IMR-90 (cell line): ENCODE results near the gene PTCD2. TPM values are rescaled to one million over a fixed set of nuclear protein-coding genes. Genes with fewer than 3 reads are reported as not detected.

Experiments
- ATAC-seq: fragments of 200-7000 bp; cut with Tn5 transposase; 2 replicates; pipeline ENCODE4 v1.9.1; 2020; ENCODE audit warnings: low read depth, mild to moderate bottlenecking, moderate library complexity
- BruUV-seq: library from RNA; stranded (reverse); fragments of 400-500 nt; replicated peaks from 2 replicates; lab custom pipeline; 2021; lab: Mats Ljungman, UMichigan
- CTCF ChIA-PET: fragments of 300-600 bp; formaldehyde crosslinking; extraction: SDS; loops from one replicate; lab custom pipeline; 2021; ENCODE audit warnings: antibody characterized with exemption; lab: Yijun Ruan, JAX
- POLR2A ChIA-PET: fragments of 300-600 bp; sonication (Branson Sonifier 250); formaldehyde crosslinking; loops from one replicate; lab custom pipeline; 2022; ENCODE audit warnings: antibody characterized with exemption; ENCODE audit not compliant: unreplicated experiment; lab: Charles Lee
- DNase-seq: peaks from one replicate; pipeline ENCODE4 v3.0.0; 2013
- H2AFZ ChIP-seq: replicated peaks from 2 replicates; pipeline ENCODE3; 2013; ENCODE audit warnings: low read length, mild to moderate bottlenecking; ENCODE audit not compliant: poor library complexity
- H2AK5ac ChIP-seq: 2 replicates; pipeline ENCODE4 v1.6.1; 2013; ENCODE audit warnings: low read depth, low read length, inconsistent platforms
- H2AK9ac ChIP-seq: replicated peaks from 2 replicates; pipeline ENCODE3; 2013; ENCODE audit warnings: mild to moderate bottlenecking, low read depth, low read length, moderate library complexity; ENCODE audit not compliant: poor library complexity
- H2BK120ac ChIP-seq: 2 replicates; pipeline ENCODE4 v1.6.1; 2013; ENCODE audit warnings: low read depth, low read length, inconsistent platforms
- H2BK15ac ChIP-seq: 3 replicates; pipeline ENCODE4 v1.6.1; 2013; ENCODE audit warnings: low read depth, low read length, inconsistent platforms
- H2BK20ac ChIP-seq: 2 replicates; pipeline ENCODE4 v1.6.1; 2013; ENCODE audit warnings: low read depth, mild to moderate bottlenecking, inconsistent platforms, low read length, moderate library complexity
- H2BK5ac ChIP-seq: 2 replicates; pipeline ENCODE4 v1.6.1; 2013; ENCODE audit warnings: mild to moderate bottlenecking, low read depth, low read length, inconsistent platforms; ENCODE audit not compliant: poor library complexity, severe bottlenecking
- H3K14ac ChIP-seq: replicated peaks from 2 replicates; pipeline ENCODE4 v1.6.1; 2013; ENCODE audit warnings: low read depth, low read length, inconsistent platforms
- H3K18ac ChIP-seq: 2 replicates; pipeline ENCODE4 v1.6.1; 2013; ENCODE audit warnings: low read depth, low read length, control low read depth
- H3K23ac ChIP-seq: 2 replicates; pipeline ENCODE4 v1.6.1; 2013; ENCODE audit warnings: low read depth, low read length, inconsistent platforms
- H3K27ac ChIP-seq: 2 replicates; pipeline ENCODE4 v1.5.1; 2013; ENCODE audit warnings: mild to moderate bottlenecking, control low read depth, low read length; ENCODE audit not compliant: insufficient read depth
- H3K27me3 ChIP-seq: 2 replicates; pipeline ENCODE4 v1.6.1; 2013; ENCODE audit warnings: low read length; ENCODE audit not compliant: control insufficient read depth, insufficient read depth
- H3K36me3 ChIP-seq: 2 replicates; pipeline ENCODE4 v1.6.1; 2013; ENCODE audit warnings: low read length, mixed read lengths; ENCODE audit not compliant: control insufficient read depth, insufficient read depth
- H3K4ac ChIP-seq: 2 replicates; pipeline ENCODE4 v1.6.1; 2013; ENCODE audit warnings: low read depth, low read length, inconsistent platforms
- H3K4me1 ChIP-seq: 2 replicates; pipeline ENCODE4 v1.6.1; 2013; ENCODE audit warnings: low read length, mixed read lengths; ENCODE audit not compliant: control insufficient read depth, insufficient read depth
- H3K4me2 ChIP-seq: 2 replicates; pipeline ENCODE4 v1.6.1; 2013; ENCODE audit warnings: low read depth, mild to moderate bottlenecking, control low read depth, low read length, moderate library complexity
- H3K4me3 ChIP-seq: 2 replicates; pipeline ENCODE4 v1.5.1; 2013; ENCODE audit warnings: low read depth, mild to moderate bottlenecking, control low read depth, low read length, moderate library complexity; ENCODE audit not compliant: insufficient read depth
- H3K56ac ChIP-seq: 2 replicates; pipeline ENCODE4 v1.6.1; 2013; ENCODE audit warnings: low read length, inconsistent platforms; ENCODE audit not compliant: insufficient read depth; ENCODE audit errors: extremely low read depth
- H3K79me1 ChIP-seq, 2 experiments: 2 replicates each; pipeline ENCODE4 v1.6.1; 2013; ENCODE audit warnings: low read length in 2 of 2, inconsistent platforms in 1 of 2, low read depth in 1 of 2
- H3K9ac ChIP-seq: 2 replicates; pipeline ENCODE4 v1.6.1; 2013; ENCODE audit warnings: low read depth, low read length, control low read depth
- H3K9me1 ChIP-seq: 2 replicates; pipeline ENCODE4 v1.6.1; 2013; ENCODE audit warnings: low read length, inconsistent platforms; ENCODE audit not compliant: insufficient read depth
- H3K9me3 ChIP-seq: 2 replicates; pipeline ENCODE4 v1.6.1; 2013; ENCODE audit warnings: low read length; ENCODE audit not compliant: control insufficient read depth, insufficient read depth
- H4K20me1 ChIP-seq: 2 replicates; pipeline ENCODE4 v1.6.1; 2013; ENCODE audit warnings: low read length, inconsistent platforms; ENCODE audit not compliant: insufficient read depth
- H4K5ac ChIP-seq: 2 replicates; pipeline ENCODE4 v1.6.1; 2013; ENCODE audit warnings: mild to moderate bottlenecking, low read depth, low read length, control low read depth
- H4K8ac ChIP-seq, 2 experiments: 2 replicates each; pipeline ENCODE4 v1.6.1; 2013; ENCODE audit warnings: low read depth in 2 of 2, low read length in 2 of 2, control low read depth in 1 of 2, inconsistent platforms in 1 of 2
- H4K91ac ChIP-seq: 2 replicates; pipeline ENCODE4 v1.6.1; 2013; ENCODE audit warnings: low read depth, low read length, inconsistent platforms; ENCODE audit not compliant: insufficient read depth
- BHLHE40 ChIP-seq: fragments of 150-350 bp; IDR thresholded peaks from 2 replicates; pipeline ENCODE4 v1.6.1; 2016; ENCODE audit warnings: mild to moderate bottlenecking, low read depth, low read length
- CEBPB ChIP-seq: IDR thresholded peaks from 2 replicates; pipeline ENCODE4 v1.6.1; 2012; ENCODE audit warnings: low read depth, low read length, improper control_type of control experiment
- CHD1 ChIP-seq: IDR thresholded peaks from 2 replicates; pipeline ENCODE4 v1.6.1; 2012; ENCODE audit warnings: low read depth, low read length, improper control_type of control experiment
- FOS ChIP-seq: fragments of 150-350 bp; IDR thresholded peaks from 2 replicates; pipeline ENCODE4 v1.6.1; 2016; ENCODE audit warnings: low read depth, low read length
- MAFK ChIP-seq: IDR thresholded peaks from 2 replicates; pipeline ENCODE4 v1.6.1; 2012; ENCODE audit warnings: low read depth, low read length, improper control_type of control experiment
- MAZ ChIP-seq: IDR thresholded peaks from 2 replicates; pipeline ENCODE4 v1.6.1; 2012; ENCODE audit warnings: low read depth, mild to moderate bottlenecking, low read length, improper control_type of control experiment, moderate library complexity, borderline replicate concordance
- MXI1 ChIP-seq: IDR thresholded peaks from 2 replicates; pipeline ENCODE4 v1.6.1; 2012; ENCODE audit warnings: low read depth, mild to moderate bottlenecking, low read length, moderate library complexity, borderline replicate concordance
- NFE2L2 ChIP-seq: fragments of 150-350 bp; IDR thresholded peaks from 2 replicates; pipeline ENCODE4 v1.6.1; 2016; ENCODE audit warnings: low read depth, mild to moderate bottlenecking, low read length
- POLR2A ChIP-seq: IDR thresholded peaks from 2 replicates; pipeline ENCODE4 v1.6.1; 2012; ENCODE audit warnings: mild to moderate bottlenecking, low read depth, low read length
- RAD21 ChIP-seq: IDR thresholded peaks from 2 replicates; pipeline ENCODE4 v1.6.1; 2012; ENCODE audit warnings: low read length, improper control_type of control experiment
- RCOR1 ChIP-seq: IDR thresholded peaks from 2 replicates; pipeline ENCODE4 v1.6.1; 2012; ENCODE audit warnings: mild to moderate bottlenecking, low read length, improper control_type of control experiment; ENCODE audit not compliant: insufficient replicate concordance
- RFX5 ChIP-seq: IDR thresholded peaks from 2 replicates; pipeline ENCODE4 v1.8.0; 2012; ENCODE audit warnings: low read depth, mild to moderate bottlenecking, low read length, moderate library complexity
- SMC3 ChIP-seq: fragments of 150-350 bp; IDR thresholded peaks from 2 replicates; pipeline ENCODE4 v1.6.1; 2016; ENCODE audit warnings: low read depth, mild to moderate bottlenecking, antibody characterized with exemption, low read length, moderate library complexity
- WGBS, 2 experiments: methylation state at CpG; one replicate each; pipeline versions ENCODE4 v1.1.5 to v1.1.7; 2013; ENCODE audit warnings: missing lambda C conversion rate in 2 of 2; ENCODE audit not compliant: insufficient read length in 1 of 2; ENCODE audit errors: extremely low coverage in 2 of 2; 5-methylcytosine and 5-hydroxymethylcytosine counted together
- dilution Hi-C: fragments of 300-500 bp; cut with HindIII; formaldehyde crosslinking; loops from one replicate; pipeline ENCODE4 v1.14.3; 2018; ENCODE audit warnings: low sequenced_read_pairs; ENCODE audit not compliant: unreplicated experiment
- in situ Hi-C: fragments of 300-500 bp; cut with MboI; formaldehyde crosslinking; loops from 3 replicates; pipeline ENCODE4 v1.14.3; 2019; ENCODE audit warnings: low sequenced_read_pairs, inconsistent platforms, mixed read lengths
- intact Hi-C: fragments of 100-400 bp; cut with micrococcal nuclease; formaldehyde crosslinking; loops from 2 replicates; pipeline ENCODE4 v1.10.0; 2022
- polyA plus RNA-seq, 3 experiments: library from polyadenylated mRNA; depleted of rRNA; stranded (reverse); fragments of >200 nt; gene quantifications; 2 replicates each; pipeline ENCODE4 v1.2.3, GENCODE V29; 2012; ENCODE audit warnings: low replicate concordance in 1 of 3
- total RNA-seq: library from RNA; depleted of rRNA; stranded (reverse); fragments of >200 nt; gene quantifications from 2 replicates; pipeline ENCODE4 v1.2.3, GENCODE V29; 2012
- TF ChIP-seq, protein P1 (sequence below): conservative IDR thresholded peaks from 2 replicates; pipeline ENCODE4 v1.5.1; 2012; ENCODE audit warnings: mild to moderate bottlenecking, low read depth, low read length, improper control_type of control experiment
- TF ChIP-seq, protein P2 (sequence below): fragments of 150-350 bp; IDR thresholded peaks from 2 replicates; pipeline ENCODE4 v1.6.1; 2016; ENCODE audit warnings: low read depth, mild to moderate bottlenecking, low read length, moderate library complexity, borderline replicate concordance
- TF ChIP-seq, protein P3 (sequence below): fragments of 150-350 bp; IDR thresholded peaks from 2 replicates; pipeline ENCODE4 v1.6.1; 2017; ENCODE audit warnings: mild to moderate bottlenecking, antibody characterized with exemption, low read length, low read depth

The PTCD2 gene
- total and polyA plus RNA-seq, 2 of the 4 experiments (the other 2 are of a cell fraction), result 6.5 to 9.9 TPM

DNA sequence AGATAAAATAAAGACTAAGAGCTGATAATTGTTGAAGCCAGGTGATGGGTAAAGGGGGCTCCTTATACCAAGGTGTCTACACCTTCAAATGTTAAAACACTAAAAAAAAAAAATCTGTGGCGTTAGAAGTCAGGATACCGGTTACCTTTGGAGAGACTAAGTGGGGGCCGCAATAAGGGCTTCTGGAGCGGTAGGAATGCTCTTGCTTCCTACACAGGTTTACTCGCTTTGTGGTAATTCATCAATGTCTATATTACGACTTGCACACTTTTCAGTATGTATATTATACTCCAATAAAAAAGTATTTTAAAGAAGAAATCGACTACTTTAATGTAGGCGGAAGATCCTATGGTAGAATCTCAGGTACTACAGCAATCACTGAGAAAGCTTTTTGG is 12.6 kb upstream of the PTCD2 start:
- Histone ChIP-seq H2AK9ac (peak overlapping the region; percentile 21), H3K27ac (peak overlapping the region; percentile 58), H4K20me1 (no peaks in the 10 kb centered on the region), H2BK5ac (peak overlapping the region; percentile 11), H3K4me1 (no peaks in the 10 kb centered on the region; the same call in 1 of the 2 replicates), H3K9ac (peak overlapping the region; percentile 52), H3K56ac (peak overlapping the region; percentile 86), H4K8ac (peak overlapping the region; percentile 27 to 63), H3K9me3 (no peaks in the 10 kb centered on the region), H2AFZ (peak overlapping the region; percentile 86), H3K4ac (peak overlapping the region; percentile 56), H3K18ac (no peak overlapping the region), H3K36me3 (peaks cover 5% of the 10 kb centered on the region; the same call in 1 of the 2 replicates), H2AK5ac (no peak overlapping the region), H3K79me1 (peaks cover 26 to 32% of the 10 kb centered on the region in 2 experiments), H2BK20ac (no peak overlapping the region), H3K27me3 (no peaks in the 10 kb centered on the region), H4K5ac (no peak overlapping the region), H3K14ac (peak overlapping the region; percentile 74), H2BK15ac (no peak overlapping the region), H2BK120ac (no peak overlapping the region), H3K4me3 (peak overlapping the region; percentile 58), H3K4me2 (peak overlapping the region; percentile 21), H4K91ac (no peak overlapping the region; the same call in 1 of the 2 replicates), H3K9me1 (peaks cover under 1% of the 10 kb centered on the region; the same call in 1 of the 2 replicates), H3K23ac (peak overlapping the region; percentile 41; the same call in 1 of the 2 replicates)
- no peak for DNase-seq
- WGBS, 2 experiments, result no CpG with 5 or more reads among the region's 8 CpGs
- TF ChIP-seq RCOR1 (no peak), CEBPB (no peak), RFX5 (no peak), MXI1 (no peak), BHLHE40 (no peak), MAZ (no peak), SMC3 (no peak), RAD21 (no peak), MAFK (no peak), FOS (no peak), POLR2A (no peak), CHD1 (no peak), NFE2L2 (no peak)
- TF ChIP-seq, protein P1, sequence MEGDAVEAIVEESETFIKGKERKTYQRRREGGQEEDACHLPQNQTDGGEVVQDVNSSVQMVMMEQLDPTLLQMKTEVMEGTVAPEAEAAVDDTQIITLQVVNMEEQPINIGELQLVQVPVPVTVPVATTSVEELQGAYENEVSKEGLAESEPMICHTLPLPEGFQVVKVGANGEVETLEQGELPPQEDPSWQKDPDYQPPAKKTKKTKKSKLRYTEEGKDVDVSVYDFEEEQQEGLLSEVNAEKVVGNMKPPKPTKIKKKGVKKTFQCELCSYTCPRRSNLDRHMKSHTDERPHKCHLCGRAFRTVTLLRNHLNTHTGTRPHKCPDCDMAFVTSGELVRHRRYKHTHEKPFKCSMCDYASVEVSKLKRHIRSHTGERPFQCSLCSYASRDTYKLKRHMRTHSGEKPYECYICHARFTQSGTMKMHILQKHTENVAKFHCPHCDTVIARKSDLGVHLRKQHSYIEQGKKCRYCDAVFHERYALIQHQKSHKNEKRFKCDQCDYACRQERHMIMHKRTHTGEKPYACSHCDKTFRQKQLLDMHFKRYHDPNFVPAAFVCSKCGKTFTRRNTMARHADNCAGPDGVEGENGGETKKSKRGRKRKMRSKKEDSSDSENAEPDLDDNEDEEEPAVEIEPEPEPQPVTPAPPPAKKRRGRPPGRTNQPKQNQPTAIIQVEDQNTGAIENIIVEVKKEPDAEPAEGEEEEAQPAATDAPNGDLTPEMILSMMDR, result no peak
- TF ChIP-seq, protein P2, sequence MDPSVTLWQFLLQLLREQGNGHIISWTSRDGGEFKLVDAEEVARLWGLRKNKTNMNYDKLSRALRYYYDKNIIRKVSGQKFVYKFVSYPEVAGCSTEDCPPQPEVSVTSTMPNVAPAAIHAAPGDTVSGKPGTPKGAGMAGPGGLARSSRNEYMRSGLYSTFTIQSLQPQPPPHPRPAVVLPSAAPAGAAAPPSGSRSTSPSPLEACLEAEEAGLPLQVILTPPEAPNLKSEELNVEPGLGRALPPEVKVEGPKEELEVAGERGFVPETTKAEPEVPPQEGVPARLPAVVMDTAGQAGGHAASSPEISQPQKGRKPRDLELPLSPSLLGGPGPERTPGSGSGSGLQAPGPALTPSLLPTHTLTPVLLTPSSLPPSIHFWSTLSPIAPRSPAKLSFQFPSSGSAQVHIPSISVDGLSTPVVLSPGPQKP, result no peak
- TF ChIP-seq, protein P3, sequence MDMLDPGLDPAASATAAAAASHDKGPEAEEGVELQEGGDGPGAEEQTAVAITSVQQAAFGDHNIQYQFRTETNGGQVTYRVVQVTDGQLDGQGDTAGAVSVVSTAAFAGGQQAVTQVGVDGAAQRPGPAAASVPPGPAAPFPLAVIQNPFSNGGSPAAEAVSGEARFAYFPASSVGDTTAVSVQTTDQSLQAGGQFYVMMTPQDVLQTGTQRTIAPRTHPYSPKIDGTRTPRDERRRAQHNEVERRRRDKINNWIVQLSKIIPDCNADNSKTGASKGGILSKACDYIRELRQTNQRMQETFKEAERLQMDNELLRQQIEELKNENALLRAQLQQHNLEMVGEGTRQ, result no peak
- ChIA-PET CTCF (interaction anchor here (0.7 kb wide), 1 partner anchor 21 kb away, joined by 3 read pairs; no protein-coding TSS in a partner anchor), POLR2A (no interaction called here)
- in situ Hi-C loops, result loop anchor here (5.0 to 25.0 kb wide), 2 partner anchors 525 to 720 kb away; partner anchors contain the start of gene MCCC2
- dilution Hi-C loops, result no loop called here
- BruUV-seq, result no TSS peak
- ATAC-seq, result no peak
- intact Hi-C loops, result loop anchor here (5.0 to 10.0 kb wide), 4 partner anchors 60 to 720 kb away; partner anchors contain the start of gene MCCC2
